Measurements from ENCODE around the gene RBM41. TPM values are rescaled to one million over a fixed set of nuclear protein-coding genes. Genes with fewer than 3 reads are reported as not detected.

Gene RBM41
- total RNA-seq, 1 experiment from 2014 or later: 19.4 TPM

GRCh38 chrX:107054978-107055377 is 63.6 kb downstream of the RBM41 start:
- no peak for DNase-seq
- H3K4ac ChIP-seq (ENCODE audit: low read depth, low read length): no peak overlapping the region
- H3K27me3 Mint-ChIP-seq (ENCODE audit: low read depth): no peaks in the 10 kb centered on the region; the same call in 1 of the 2 replicates
- no peaks in the 10 kb centered on the region for H3K23me2 ChIP-seq (ENCODE audit: insufficient read length, low read depth, low read length, poor library complexity, severe bottlenecking)
- no peak overlapping the region for H3K27ac ChIP-seq (ENCODE audit: insufficient read length, low read depth, low read length)
- no peak overlapping the region for H4K8ac ChIP-seq (replicated peaks; ENCODE audit: insufficient read length, low read depth, low read length)
- WGBS (ENCODE audit: extremely low coverage, insufficient read length, low lambda C conversion rate): no CpG with 5 or more reads among the region's 3 CpGs
- no peak overlapping the region for H4K91ac ChIP-seq (ENCODE audit: insufficient read length, low read depth, low read length)
- no peak overlapping the region; a peak in 1 of 7 replicates for H3K27ac Mint-ChIP-seq
- no peak overlapping the region for H3K9ac ChIP-seq (ENCODE audit: extremely low read depth, insufficient read length, low read length)
- H4K5ac ChIP-seq (ENCODE audit: insufficient read length, low read depth, low read length): no peak overlapping the region
- H3K79me2 ChIP-seq (ENCODE audit: insufficient read depth, low read length): no peaks in the 10 kb centered on the region
- H3K4me1 ChIP-seq (ENCODE audit: insufficient read depth, low read length): no peaks in the 10 kb centered on the region
- no peaks in the 10 kb centered on the region for H4K20me1 ChIP-seq (ENCODE audit: control insufficient read depth, insufficient read depth, insufficient read length)
- H3K56ac ChIP-seq (ENCODE audit: insufficient read length, low read depth, low read length): no peak overlapping the region
- H3K18ac ChIP-seq (ENCODE audit: insufficient read length, low read depth, low read length): no peak overlapping the region
- H2BK5ac ChIP-seq (ENCODE audit: insufficient read length, low read length): no peak overlapping the region
- no peak overlapping the region for H2BK12ac ChIP-seq (ENCODE audit: insufficient read length, low read depth, low read length)
- no peaks in the 10 kb centered on the region for H3K9me3 ChIP-seq (ENCODE audit: control insufficient read depth, low read depth, low read length)
- no peaks in the 10 kb centered on the region for H3K79me1 ChIP-seq (ENCODE audit: insufficient read depth, low read depth, low read length, poor library complexity, severe bottlenecking)
- H3K4me3 Mint-ChIP-seq: no peak overlapping the region
- H2BK15ac ChIP-seq (ENCODE audit: low read depth, low read length): no peak overlapping the region
- H2AFZ ChIP-seq (ENCODE audit: low read length): no peak overlapping the region
- no peak overlapping the region for H2BK120ac ChIP-seq (ENCODE audit: low read depth, low read length, poor library complexity, severe bottlenecking)
- H2AK5ac ChIP-seq (ENCODE audit: insufficient read length, low read length): no peak overlapping the region
- no peak overlapping the region for H3K23ac ChIP-seq (ENCODE audit: insufficient read length, low read depth, low read length)
- H3K27me3 ChIP-seq (ENCODE audit: insufficient read depth, low read length): no peaks in the 10 kb centered on the region
- H3K14ac ChIP-seq (ENCODE audit: insufficient read depth, low read length): no peak overlapping the region
- H3K36me3 Mint-ChIP-seq (ENCODE audit: insufficient read depth in 1 of 3, low read depth in 3 of 3): peaks cover 0 to 7% (median 2%) of the 10 kb centered on the region in 3 experiments; a peak in 1 of 7 replicates
- H3K4me1 Mint-ChIP-seq: peaks cover 4% of the 10 kb centered on the region in 2 experiments; a peak in 3 of 4 replicates
- H2BK20ac ChIP-seq (ENCODE audit: low read depth, low read length, poor library complexity, severe bottlenecking): no peak overlapping the region
- H3K4me2 ChIP-seq (ENCODE audit: insufficient read depth, insufficient read length, low read length): no peak overlapping the region
- H3T11ph ChIP-seq (ENCODE audit: low read length): no peak overlapping the region
- H3K9me3 Mint-ChIP-seq: peaks cover 7 to 71% of the 10 kb centered on the region in 2 experiments; a peak in 4 of 5 replicates
- TF ChIP-seq CTCF (conservative IDR thresholded peaks at IDR 0.05): no peak
